Uterus (tissue), 4 donors: ENCODE measurements around the gene SKA1. TPM values are rescaled to one million over a fixed set of nuclear protein-coding genes. Genes with fewer than 3 reads are reported as not detected.

Source experiments
- DNase-seq, 2 donors: peaks; one replicate each; pipeline ENCODE4 v3.0.0-alpha.2; 2019 to 2020
- H3K27ac ChIP-seq, 2 donors: fragments of 200-600 bp; sonication (generic); 1 replicate in 1 of 2; 2 replicates in 1 of 2; pipeline ENCODE4 v1.5.1; 2016 to 2018
- H3K27me3 ChIP-seq, 2 donors: fragments of 200-600 bp; sonication (generic); one replicate each; pipeline ENCODE4 v1.5.1; 2018 to 2019; ENCODE audit warnings: control low read depth in 1 of 2
- H3K36me3 ChIP-seq, 2 donors: fragments of 200-600 bp; sonication (generic); one replicate each; pipeline ENCODE4 v1.5.1; 2019; ENCODE audit warnings: control low read depth in 1 of 2
- H3K4me1 ChIP-seq, 2 donors: fragments of 200-600 bp; sonication (generic); one replicate each; pipeline ENCODE4 v1.5.1; 2018 to 2019; ENCODE audit warnings: control low read depth in 1 of 2
- H3K4me3 ChIP-seq, 2 donors: fragments of 200-600 bp; sonication (generic); 1 replicate in 1 of 2; 2 replicates in 1 of 2; pipeline ENCODE4 v1.5.1; 2018 to 2019; ENCODE audit warnings: mild to moderate bottlenecking in 1 of 2
- H3K9me3 ChIP-seq, 2 donors: fragments of 200-600 bp; sonication (generic); one replicate each; pipeline ENCODE4 v1.5.1; 2019; ENCODE audit warnings: control low read depth in 1 of 2
- POLR2A ChIP-seq, 2 donors: fragments of 450-650 bp; IDR thresholded peaks; one replicate each; pipeline ENCODE4 v1.6.1; 2016; ENCODE audit warnings: antibody characterized with exemption in 2 of 2, mild to moderate bottlenecking in 1 of 2, moderate library complexity in 1 of 2
- intact Hi-C: fragments of 100-400 bp; cut with DNase I; formaldehyde crosslinking; loops from one replicate; pipeline ENCODE4 v1.15.1; 2023; ENCODE audit warnings: low total_unique reads
- total RNA-seq, 4 donors: library from RNA; depleted of rRNA in 3 of 4; stranded (reverse); fragments of >200 nt in 3 of 4; gene quantifications; one replicate each; pipeline versions ENCODE4 v1.1.0 to v1.2.4, GENCODE V29; 2014 to 2023
- TF ChIP-seq, protein P1 (sequence below), 4 experiments: fragments of 200-600 bp in 2 of 4; fragments of 450-650 bp in 2 of 4; sonication (generic) in 2 of 4; IDR thresholded peaks; one replicate each; pipeline ENCODE4 v1.5.1; 2016 to 2019; ENCODE audit warnings: antibody characterized with exemption in 4 of 4, mild to moderate bottlenecking in 2 of 4, moderate library complexity in 1 of 4
- donor health status: DM: yes; HTN: yes; CAD: no.

SKA1 gene
- total RNA-seq, 4 donors from 2014 or later, result 0.73 to 5.5 TPM; not detected in 2

DNA sequence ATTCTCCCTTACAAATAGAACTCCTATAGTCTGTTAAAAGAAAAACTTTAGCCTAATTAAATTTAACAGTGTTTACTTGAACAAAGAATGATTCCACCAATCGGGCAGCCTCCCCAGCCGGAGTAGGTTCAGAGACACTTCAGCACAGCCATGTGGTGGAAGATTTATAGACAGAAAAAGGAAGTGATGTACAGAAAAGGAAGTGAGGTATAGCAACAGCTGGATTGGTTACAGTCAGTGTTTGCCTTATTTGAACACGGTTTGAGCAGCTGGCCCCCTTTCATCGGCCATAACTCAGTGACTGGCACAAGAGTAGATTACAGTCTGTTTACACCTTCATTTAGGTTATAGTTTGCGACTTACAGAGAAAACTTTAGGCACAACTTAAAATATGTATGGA, 2.1 kb upstream of the SKA1 start:
- peaks cover 0 to 5% of the 10 kb centered on the region in 2 donors for H3K9me3 ChIP-seq
- no peaks in the 10 kb centered on the region for H3K36me3 ChIP-seq
- H3K4me3 ChIP-seq, result no peak overlapping the region
- H3K27ac ChIP-seq, result no peak overlapping the region
- no peak for DNase-seq
- peaks cover 0 to 7% of the 10 kb centered on the region in 2 donors for H3K4me1 ChIP-seq
- intact Hi-C loops, result no loop called here
- H3K27me3 ChIP-seq, result no peaks in the 10 kb centered on the region
- TF ChIP-seq, protein P1, sequence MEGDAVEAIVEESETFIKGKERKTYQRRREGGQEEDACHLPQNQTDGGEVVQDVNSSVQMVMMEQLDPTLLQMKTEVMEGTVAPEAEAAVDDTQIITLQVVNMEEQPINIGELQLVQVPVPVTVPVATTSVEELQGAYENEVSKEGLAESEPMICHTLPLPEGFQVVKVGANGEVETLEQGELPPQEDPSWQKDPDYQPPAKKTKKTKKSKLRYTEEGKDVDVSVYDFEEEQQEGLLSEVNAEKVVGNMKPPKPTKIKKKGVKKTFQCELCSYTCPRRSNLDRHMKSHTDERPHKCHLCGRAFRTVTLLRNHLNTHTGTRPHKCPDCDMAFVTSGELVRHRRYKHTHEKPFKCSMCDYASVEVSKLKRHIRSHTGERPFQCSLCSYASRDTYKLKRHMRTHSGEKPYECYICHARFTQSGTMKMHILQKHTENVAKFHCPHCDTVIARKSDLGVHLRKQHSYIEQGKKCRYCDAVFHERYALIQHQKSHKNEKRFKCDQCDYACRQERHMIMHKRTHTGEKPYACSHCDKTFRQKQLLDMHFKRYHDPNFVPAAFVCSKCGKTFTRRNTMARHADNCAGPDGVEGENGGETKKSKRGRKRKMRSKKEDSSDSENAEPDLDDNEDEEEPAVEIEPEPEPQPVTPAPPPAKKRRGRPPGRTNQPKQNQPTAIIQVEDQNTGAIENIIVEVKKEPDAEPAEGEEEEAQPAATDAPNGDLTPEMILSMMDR (IDR thresholded peaks at IDR 0.05), result no peak
- no peak for TF ChIP-seq POLR2A (IDR thresholded peaks at IDR 0.05)

DNA sequence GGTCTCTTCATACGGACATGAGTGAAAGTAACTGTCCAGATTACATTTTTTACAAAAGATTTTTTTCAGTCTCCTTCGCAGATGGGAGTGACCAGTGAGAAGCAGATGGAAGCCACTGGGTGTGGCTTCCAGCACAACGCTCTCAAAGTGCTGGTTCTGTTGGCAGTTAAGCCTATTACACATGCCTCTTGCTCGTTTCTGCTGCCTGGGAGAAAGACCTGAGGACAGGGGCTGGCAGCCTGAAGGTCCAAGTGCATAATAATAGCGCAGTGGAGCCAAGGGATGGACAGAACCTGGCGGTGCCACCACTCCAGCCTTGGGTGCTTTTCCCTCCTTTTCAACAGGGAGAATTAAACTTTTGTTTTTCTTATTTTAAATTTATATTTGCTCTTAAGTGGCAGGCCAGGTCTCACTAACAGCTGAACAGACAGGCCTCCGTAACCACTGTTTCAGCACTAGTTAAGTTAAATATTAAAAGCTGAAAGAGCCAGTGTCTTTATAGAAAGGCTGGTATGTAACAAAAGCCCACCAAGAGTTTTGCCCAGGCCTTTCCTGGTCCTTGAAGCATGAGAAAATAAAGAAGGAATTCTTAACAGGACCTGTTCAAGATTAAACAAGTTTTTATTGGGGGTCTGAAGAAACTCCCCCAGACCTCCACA, 1.2 kb upstream of the SKA1 start:
- Histone ChIP-seq H3K36me3 (no peaks in the 10 kb centered on the region), H3K4me3 (no peak overlapping the region), H3K9me3 (peaks cover 0 to 5% of the 10 kb centered on the region in 2 donors), H3K27ac (no peak overlapping the region), H3K4me1 (peaks cover 0 to 7% of the 10 kb centered on the region in 2 donors), H3K27me3 (no peaks in the 10 kb centered on the region)
- TF ChIP-seq POLR2A (IDR thresholded peaks at IDR 0.05), result no peak
- TF ChIP-seq, protein P1 (IDR thresholded peaks at IDR 0.05), result no peak
- DNase-seq, result no peak
- intact Hi-C loops, result no loop called here

DNA sequence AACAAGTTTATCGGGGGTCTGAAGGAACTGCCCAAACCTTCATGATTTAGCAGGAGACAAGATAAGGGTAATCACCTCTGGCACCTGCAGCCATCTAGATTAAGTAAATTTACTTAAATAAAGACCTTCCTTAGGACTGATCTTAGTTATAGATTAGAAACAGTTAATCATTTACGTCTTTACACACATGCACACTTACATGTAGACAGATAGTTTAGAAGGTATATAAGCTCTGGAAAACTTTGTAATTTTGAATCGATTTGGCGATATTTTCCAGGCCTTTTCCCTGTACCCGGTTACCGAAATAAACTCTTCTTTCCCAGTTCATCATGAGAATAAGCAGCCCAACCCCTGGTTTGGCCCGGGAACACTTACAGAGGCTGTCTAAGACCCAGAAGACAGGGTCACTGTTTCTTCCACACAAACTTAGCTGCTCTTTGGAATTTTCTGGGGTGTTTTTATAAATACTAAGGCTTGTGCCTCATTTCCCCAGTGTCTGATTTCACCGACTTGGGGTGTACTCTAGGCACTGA, 560 bp upstream of the SKA1 start:
- H3K27ac ChIP-seq, result peak overlapping the region; percentile 76 to 77
- no peaks in the 10 kb centered on the region for H3K36me3 ChIP-seq
- peaks cover 0 to 5% of the 10 kb centered on the region in 2 donors for H3K9me3 ChIP-seq
- DNase-seq, result no peak
- peaks cover 0 to 7% of the 10 kb centered on the region in 2 donors for H3K4me1 ChIP-seq
- H3K4me3 ChIP-seq, result peak overlapping the region; percentile 41 to 50
- intact Hi-C loops, result no loop called here
- no peak for TF ChIP-seq POLR2A (IDR thresholded peaks at IDR 0.05)
- TF ChIP-seq, protein P1 (IDR thresholded peaks at IDR 0.05), result no peak
- no peaks in the 10 kb centered on the region for H3K27me3 ChIP-seq

DNA sequence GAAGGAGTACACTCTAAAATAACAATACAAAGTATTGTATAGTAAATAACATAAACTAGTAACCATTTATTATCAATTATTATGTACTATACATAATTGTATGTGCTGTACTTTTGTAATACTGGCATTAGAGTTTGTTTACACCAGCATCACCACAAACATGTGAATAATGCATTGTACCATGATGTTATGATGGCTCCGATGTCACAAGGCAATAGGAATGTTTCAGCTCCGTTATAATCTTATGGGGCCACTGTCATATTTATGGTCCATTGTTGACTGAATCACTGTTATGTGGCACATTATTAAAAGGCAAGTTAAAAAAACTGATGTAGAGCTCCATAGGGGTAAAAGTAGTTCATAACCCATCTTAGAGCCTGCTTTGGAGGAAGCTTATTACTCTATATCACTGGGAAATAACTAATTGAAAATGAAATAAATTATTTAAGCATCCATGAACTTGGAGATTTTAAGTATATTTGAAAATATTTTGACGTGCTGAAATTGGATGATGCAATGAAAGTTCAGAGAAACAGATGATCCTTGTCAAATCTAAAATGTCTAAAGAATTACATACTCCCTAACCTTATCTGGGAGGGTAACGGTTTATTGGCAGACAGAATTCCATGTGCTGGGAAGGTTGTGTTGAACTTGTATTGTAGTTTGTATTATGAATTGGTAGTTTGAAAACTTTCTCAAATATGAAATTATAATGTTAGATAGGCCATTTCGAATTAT, 2.4 kb downstream of the SKA1 start:
- TF ChIP-seq, protein P1 (IDR thresholded peaks at IDR 0.05), result no peak
- no peak for TF ChIP-seq POLR2A (IDR thresholded peaks at IDR 0.05)
- no peaks in the 10 kb centered on the region for H3K27me3 ChIP-seq
- peaks cover 0 to 7% of the 10 kb centered on the region in 2 donors for H3K4me1 ChIP-seq
- no peaks in the 10 kb centered on the region for H3K36me3 ChIP-seq
- DNase-seq, result no peak
- no peak overlapping the region for H3K4me3 ChIP-seq
- intact Hi-C loops, result no loop called here
- no peak overlapping the region for H3K27ac ChIP-seq
- H3K9me3 ChIP-seq, result no peaks in the 10 kb centered on the region

DNA sequence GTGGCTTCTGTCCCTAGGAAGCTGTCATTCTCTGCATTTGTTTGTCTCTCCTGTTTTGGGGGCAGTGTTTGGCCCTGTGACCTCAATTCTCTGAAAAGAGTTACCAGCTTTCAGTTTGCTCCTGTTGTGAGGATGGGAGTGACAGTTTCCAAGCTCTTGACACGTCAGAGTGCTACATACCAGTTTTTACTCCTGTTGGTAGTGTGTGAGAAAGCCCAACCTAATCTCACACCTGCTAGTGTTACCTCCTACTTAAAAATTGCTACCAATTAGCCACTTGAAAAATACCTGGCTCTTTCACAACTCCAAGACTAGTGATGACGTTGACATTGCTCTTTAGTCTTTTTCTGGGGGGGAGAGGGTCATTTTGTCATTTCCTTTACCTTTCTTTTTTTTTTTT, 14.1 kb downstream of the SKA1 start:
- Histone ChIP-seq H3K36me3 (no peaks in the 10 kb centered on the region), H3K27ac (no peak overlapping the region), H3K4me3 (no peak overlapping the region), H3K27me3 (no peaks in the 10 kb centered on the region), H3K4me1 (no peaks in the 10 kb centered on the region), H3K9me3 (no peaks in the 10 kb centered on the region)
- intact Hi-C loops, result no loop called here
- TF ChIP-seq, protein P1 (IDR thresholded peaks at IDR 0.05), result no peak
- TF ChIP-seq POLR2A (IDR thresholded peaks at IDR 0.05), result no peak
- DNase-seq, result no peak
